NCI-H1417 treated with DMSO at 0.1 percent for 48 hours (cell line): ENCODE measurements around the gene ILK.

Source experiments
- DNase-seq: peaks from one replicate; lab custom pipeline; 2025; lab: John Stamatoyannopoulos, UW

ILK gene

DNA sequence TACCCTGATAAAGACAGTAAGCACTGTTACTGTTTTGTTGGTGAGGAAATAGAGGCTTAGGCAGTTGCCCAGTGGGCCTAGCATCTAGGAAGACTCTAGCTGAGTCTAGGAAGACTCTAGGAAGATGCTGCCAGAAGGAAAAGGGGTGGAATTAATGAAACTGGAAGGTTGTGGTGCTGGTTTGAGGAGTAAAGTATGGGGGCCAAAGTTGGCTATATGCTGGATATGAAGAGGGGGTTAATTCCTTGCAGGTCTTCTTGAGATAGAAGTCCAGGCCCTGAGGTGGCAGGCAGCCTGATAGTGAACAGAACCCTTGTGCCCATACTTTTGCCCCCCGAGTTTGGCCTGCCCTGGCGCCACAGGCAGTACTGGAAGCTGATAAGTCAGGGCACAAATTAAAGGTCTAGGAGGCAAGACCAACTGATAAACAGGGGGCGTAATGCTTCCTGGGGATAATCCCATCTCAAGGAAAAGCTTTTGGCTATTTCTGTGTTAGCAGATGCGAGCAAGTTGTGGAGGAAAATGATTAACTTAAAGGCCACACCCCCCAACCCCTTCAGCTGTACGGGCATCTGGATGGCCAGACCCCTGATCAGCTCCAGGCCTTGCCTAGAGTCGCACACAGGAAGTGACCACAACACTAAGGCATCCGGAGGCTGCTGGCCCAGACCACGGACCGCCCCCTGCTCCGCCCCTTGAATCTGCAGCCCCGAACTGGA, 3.1 kb downstream of the ILK start:
- no peak for DNase-seq

DNA sequence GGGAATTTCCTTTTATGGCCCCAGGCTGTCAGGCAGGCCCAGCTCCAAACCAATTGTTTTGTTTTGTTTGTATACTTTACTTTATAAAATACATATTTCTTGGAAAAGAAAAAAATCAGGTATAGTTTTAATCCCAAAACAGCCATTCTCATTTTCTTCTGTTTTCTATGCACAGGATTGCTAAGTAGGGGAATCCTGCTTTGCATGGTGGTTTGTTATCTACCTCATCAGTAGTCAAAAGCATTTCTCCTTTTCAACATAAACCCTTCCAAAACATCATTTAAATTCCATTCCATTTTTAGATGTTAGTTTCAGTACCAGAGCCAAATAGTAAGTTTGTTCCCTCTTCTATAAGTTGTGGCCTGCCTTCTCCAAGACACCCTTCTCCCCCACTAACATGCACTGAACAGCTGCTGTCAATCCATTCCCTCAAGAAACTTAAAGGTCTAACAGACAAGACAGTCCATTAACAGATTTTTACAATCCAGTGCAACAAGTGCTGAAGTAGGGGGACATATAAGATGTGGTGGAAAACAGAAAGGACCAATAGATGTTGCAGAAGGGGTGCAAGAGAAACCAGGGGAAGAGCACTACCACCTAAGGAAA, 3.7 kb downstream of the ILK start:
- no peak for DNase-seq

DNA sequence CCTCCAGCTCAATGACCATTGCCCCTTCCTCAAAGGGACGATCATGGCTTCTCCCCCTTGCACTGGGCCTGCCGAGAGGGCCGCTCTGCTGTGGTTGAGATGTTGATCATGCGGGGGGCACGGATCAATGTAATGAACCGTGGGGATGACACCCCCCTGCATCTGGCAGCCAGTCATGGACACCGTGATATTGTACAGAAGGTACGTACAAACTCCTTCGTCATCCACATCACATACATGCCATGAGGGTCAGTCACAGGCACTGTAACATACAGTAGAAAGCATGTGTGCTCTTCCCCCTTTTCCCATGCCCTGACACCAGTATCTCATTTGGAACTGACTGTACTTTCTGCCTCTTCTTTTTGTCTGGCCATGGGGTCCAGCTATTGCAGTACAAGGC, 4.4 kb downstream of the ILK start:
- no peak for DNase-seq

DNA sequence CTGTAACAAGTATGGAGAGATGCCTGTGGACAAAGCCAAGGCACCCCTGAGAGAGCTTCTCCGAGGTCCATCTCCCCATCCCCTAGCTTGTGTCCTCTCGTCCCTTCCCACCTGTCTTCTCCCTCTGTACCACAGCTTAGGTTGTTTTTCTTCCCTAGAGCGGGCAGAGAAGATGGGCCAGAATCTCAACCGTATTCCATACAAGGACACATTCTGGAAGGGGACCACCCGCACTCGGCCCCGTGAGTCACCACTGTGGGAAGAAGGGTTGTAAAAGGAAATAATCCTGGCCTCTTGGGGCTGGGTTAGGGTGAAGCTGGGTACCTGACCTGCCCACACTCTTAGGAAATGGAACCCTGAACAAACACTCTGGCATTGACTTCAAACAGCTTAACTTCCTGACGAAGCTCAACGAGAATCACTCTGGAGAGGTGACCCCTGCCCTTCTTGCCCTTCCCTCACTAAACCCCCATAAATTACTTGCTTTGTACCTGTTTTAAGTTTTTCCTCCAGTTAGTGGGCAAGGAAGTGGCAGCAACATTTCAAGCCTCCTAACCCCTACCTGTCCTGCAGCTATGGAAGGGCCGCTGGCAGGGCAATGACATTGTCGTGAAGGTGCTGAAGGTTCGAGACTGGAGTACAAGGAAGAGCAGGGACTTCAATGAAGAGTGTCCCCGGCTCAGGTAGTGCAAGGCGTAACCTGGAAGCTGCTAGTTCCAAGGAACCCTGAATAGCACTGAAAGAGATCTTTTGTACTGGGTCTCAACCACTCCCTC, 5.3 kb downstream of the ILK start:
- no peak for DNase-seq

DNA sequence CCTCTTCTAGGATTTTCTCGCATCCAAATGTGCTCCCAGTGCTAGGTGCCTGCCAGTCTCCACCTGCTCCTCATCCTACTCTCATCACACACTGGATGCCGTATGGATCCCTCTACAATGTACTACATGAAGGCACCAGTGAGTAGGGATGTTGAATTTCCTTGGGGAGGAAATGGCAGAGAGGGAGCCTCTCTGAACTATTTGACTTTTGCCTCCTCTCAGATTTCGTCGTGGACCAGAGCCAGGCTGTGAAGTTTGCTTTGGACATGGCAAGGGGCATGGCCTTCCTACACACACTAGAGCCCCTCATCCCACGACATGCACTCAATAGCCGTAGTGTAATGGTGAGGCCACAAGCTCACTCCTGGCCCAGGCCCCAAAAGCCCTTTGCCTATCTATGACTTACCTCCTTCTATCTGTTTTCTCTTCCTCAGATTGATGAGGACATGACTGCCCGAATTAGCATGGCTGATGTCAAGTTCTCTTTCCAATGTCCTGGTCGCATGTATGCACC, 6.0 kb downstream of the ILK start:
- no peak for DNase-seq

DNA sequence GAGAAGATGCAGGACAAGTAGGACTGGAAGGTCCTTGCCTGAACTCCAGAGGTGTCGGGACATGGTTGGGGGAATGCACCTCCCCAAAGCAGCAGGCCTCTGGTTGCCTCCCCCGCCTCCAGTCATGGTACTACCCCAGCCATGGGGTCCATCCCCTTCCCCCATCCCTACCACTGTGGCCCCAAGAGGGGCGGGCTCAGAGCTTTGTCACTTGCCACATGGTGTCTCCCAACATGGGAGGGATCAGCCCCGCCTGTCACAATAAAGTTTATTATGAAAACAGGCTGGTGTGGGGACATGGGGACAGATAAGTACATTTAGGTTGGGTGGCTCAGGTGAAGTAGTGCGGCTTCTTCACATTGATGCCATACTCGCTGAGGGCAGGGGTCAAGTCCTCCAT, 7.0 kb downstream of the ILK start:
- DNase-seq = no peak

DNA sequence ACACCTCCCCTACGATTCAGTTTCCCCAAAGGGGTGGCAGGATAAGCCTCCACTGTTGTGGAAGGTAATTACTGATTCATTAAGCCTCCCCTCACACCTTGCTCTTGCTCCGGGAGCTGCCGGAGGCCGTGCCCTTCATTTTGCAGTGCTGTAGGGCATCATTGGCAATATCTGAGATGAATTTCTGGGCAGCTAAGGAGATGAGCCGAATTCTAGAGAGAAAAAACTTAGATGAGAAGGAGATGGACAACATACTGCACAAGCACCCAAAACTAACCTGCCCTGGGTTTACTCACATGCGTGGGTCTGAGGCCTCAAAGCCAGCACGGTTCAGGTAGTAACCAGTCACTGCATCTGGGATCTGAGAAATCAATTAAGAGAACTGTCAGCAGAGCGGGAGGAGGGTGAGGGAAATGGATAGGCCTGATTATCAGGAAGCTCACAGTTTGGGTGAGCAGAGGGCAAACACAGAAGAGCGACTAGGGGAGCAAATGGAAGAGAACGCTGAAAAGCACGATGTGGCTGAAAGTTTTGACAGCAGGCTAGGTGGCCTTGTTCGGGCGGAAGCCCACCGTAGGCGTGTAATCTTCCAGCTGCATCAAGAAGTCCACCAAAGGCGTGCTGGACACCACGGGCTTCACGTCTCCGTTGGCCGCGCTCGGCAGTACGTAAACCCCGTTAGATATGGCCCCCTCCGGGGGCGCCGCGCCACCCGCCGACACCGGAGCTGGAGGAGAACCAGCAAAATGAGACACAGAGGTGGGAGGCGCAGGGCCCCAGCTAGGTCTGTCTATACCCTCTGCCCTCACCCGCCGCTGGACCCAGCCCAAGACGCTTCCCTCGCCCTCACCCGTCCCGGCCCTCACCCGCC, 7.8 kb downstream of the ILK start:
- DNase-seq = no peak

DNA sequence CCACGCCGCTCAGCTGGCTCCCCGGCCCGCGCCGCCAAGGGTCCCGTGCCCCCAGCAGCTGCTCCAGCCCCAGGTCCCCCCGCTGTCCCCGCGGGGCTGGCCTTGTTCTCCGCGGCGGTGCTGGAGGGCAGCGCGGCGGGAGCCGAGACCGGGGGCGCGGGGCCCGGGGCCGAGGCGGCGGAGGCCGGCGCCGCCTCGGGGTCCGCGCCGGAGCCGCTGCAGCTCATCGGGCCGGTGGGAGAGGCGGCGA, 8.3 kb downstream of the ILK start:
- no peak for DNase-seq

DNA sequence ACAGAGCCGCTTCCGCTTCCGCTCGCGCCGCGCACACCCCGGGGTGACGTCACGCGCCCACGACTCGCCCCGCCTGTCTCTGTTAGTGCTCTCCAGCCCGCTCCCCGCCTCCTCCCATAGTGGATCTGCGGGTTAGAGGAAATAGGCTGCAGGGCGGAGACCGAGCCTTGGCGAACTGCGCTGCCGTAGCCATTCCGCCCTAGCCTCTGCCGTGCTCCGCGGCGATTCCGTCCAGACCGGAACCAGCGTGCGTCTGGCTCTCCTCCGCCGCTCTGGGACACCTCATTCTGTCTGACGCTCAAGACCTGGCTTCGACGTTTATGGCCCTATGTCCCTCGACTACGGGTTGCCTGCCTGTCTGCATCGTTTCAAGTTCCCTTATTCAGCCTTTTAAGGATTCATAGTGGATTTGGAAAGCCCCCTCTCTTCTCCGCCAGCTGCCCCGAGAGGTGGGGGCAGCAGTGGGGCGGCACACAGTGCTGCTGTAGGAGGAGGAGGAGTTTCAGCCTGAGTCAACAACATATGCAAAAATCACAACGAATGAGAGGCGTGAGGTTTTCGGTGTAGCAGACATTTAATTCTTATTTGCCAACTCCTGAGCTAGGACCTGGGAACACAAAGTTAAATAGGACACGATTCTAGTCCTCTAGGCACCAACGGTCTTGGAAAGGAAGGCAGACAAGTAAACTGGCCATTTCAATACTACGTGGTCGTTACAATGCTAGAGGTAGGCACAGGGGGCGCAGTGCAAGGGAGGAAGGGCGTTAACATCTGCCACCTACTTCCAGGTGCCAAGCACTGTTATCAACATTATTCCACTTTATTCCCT, 8.9 kb downstream of the ILK start, which contains the start of gene TAF10:
TSS of gene TAF10 (minus strand) at position 4 of the 829 bp plus-strand sequence. CDS start 27 bp downstream, outside the sequence.
- DNase-seq = peak; percentile 65

DNA sequence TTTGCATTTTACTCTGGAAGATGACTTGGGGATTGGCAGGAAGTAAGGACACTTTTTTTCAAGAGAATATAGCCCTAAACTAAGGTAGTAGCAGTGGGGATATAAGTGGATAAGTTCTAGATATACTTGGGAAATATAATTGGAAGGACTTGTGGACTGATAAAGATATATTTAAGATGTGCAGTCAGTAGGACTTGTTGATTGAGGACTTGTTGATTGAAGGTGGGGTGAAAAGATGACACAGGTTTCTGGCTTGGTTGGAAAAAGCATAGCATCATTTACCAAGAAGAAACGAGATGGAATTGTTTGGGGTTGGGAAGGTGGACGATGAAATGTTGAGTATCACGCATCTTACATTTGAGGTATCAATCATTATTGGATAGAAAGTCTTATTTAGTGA, 9.9 kb downstream of the ILK start:
- DNase-seq = no peak

DNA sequence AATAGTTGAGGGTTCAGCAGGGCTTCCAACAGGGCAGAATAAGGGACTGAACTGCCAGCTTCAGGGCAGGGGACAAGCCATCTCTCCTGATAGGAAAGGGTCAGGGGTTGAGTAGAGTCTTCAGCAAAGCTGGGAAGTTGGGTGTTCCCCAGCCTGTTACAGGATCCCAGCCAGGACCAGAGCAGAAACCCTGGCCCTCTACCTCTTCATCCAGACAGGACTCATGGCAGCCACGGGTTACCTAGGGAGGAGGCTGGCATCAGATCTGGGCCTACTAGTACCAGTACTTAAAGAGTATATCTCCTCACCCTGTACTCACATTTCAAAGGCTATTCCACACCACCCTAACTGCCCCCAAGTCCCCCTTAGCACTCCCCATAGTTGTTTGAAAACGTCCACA, 10.9 kb downstream of the ILK start:
- DNase-seq = no peak

DNA sequence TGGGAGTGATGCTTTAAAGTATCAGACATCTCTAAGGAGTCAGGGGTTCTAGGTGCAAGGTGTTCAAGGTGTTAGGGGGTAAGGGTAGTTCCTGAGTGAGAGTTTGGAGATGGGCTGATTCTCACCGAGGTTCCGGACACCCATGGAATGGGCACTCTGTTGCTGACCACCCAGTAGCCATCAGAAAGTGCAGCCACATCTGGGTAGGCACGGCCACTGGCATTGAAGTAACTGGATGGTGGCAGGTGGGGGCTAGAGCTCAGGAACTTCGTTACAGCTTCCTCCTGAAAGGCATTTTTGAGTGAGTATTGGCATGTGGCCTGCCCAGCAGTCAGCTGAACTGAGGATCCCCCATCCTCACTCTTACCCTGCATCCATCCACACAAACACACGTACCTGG, 11.5 kb downstream of the ILK start:
- DNase-seq = no peak

DNA sequence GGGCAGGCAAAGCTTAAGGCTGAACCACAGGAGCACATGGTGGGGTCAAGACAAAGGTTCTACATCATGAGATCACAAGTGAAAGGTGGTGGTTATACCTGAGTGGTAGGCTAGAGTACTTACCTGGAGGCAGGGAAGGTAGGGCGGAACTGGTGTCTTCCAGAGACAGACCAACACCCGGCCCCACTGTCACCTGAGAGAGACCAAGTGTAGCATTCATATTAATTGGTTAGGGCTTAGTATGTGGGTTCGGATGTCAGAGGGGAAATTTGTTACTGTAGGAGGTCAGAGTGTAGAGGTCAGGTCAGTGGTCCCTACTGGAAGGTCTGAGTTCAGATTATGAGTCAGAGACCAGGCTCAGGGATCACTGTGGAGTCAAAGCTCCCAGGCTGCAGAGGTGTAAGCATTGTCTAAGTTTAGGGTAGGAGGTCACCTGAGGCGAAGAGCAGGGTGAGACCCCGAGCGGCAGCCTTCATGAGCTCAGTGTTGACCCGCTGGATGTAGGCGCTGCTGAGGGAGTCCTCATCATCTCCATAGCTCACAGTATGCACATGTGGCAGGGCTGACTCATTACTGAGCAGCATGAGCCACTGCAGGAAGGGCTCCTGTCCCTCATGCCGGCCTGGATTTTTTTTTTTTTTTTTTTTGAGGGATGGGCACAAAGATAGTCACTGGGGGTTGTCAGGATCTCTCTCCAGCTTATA, 12.5 kb downstream of the ILK start:
- DNase-seq = no peak

DNA sequence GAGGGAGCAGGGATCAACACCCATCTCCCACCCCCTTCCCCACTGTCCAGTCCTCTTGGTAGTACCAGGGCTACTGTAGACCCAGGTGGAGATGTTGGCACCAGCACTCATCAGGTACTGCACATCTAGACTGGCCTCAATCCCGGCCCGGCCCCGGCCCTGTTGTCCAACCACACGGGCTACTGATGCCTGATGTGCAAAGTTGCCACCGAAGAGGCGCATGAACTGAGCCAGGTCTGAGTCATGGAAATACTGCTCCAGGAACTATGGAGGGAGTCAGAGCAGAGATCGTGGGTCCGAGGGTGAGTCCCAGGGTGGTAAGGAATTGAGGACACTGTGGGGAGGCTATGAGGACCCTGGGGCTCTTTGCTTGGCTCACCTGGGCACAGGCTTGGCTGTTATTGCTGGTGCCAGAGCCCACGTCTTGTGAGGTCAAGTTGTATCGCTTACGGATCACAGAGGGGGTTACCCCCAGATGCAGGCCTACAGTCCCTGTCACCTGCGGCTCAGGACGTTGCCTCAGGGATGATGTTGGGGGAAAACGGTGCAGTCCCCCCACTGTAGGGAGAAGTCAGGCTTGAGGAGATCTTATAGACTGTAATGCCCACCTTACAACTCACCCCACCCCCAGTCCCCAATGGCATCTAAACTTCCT, 13.1 kb downstream of the ILK start:
- DNase-seq = no peak

DNA sequence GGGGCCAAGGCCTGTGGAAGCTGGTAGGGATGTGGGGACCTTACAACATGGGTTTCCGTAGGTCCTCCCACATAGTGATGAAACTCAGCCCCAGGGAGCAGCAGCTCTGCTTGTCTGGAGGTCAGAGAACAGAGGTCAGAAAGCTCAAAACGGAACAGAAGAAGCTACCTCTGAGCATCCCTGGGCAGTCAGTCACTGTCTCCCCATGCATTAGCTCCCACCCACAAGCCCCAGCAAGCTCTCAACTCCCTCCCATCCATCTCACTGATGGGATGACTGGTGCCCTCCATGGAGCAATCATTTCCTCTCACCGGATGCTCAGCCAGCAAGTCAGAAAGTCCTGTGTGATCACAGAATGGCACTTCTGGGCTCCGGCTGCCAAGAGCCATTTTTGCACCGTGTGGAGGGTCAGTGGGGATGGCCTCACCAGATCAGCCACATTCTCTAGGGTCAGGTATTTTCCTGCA, 13.8 kb downstream of the ILK start:
- no peak for DNase-seq

DNA sequence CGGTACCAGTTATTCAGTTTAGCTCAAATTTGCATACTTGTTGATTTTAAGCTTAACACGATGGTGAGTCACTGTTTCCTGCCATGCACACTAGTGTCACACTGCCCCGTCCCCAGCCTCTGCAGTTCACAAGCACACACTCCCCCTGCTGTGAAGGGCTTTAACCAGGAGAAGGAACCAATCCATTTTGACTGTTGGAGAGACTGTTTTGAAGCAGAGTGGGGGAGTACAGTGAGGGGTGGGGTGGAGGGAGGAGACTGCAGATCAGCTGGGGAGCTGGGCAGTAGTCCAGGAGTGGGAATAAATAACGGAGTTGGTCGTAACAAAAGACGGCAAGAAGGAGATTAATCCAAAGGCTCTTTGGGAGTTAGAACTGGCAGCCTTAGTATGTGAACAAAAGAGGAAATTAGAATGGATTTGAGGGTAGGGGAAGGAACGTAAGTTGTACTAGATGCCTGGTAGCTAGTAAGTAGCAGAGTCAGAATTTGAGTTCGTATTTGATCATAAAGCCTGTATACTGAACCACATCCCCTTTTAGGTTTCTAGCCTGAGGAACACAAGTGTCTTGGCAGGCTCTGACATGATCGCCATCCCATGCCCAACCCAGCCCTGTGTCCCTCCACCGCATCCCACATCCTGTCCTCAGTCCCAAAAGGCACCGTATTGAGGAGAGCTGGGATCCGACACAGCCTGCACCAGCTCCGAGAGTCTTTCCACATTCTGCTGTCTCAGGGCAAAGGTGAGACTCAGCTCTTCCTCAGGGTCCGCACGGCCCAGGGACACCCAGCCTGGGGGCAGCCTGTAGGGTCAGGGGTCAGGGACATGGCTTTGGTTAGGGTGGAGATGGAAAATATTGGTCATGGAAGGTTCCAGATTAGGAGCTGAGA, 14.8 kb downstream of the ILK start:
- DNase-seq = no peak

DNA sequence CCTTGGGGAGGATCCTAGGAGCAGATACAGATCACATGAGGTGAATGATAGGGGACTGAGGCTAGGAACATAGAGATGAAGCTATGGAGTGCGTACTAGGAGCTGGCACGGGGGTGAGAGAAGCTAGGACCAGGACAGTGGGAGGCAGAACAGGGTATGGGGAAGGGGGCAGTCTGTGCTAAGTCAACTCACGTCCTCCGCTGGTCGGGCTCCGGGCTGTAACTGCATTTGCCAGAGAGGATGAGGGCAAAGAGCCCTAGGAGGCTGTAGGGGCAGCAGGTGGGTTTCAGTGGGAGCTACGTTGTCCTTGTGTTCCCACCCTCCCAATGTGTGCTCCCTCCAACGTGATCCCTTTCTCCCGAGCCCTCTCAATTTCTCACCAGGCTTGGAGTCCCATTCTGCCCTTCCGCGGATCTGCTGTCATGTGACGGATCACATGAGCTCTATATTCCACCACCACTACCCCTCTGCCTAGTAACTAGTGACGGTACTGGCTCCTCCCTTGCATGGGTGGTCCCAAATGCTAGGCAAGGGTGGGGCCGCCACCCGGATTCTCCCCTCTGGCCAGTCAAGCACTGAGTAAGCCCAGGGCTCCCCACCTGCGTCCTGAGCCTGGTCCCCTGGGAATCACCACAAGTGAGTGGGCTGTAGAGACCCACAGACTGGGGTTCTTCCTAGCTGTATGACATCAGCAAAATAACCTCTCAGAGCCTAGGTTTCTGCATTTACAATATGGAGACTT, 15.6 kb downstream of the ILK start, which contains the start of gene TPP1:
TSS of gene TPP1 (minus strand) at position 419 of the 742 bp plus-strand sequence. CDS start at position 397, 22 bp downstream.
- peak; percentile 81 for DNase-seq

DNA sequence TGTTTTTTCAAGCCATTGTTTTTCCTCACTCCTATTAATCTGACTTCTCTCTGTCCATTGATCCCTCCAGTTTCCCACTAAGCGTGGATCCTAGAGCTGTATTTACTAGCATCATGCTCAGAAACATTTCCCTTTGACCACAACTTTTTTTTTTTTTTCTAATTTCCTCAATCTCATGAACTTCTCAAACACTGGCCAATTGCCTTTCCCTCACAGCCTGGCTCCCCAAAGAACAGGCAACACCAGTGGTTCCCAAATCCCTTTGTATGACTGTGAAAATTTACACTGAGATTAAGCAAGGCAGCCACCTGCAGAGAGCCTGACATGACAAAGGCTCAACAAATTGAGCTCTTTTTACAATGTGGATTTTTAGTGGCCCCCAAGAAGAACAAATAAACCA, 17.1 kb downstream of the ILK start:
- DNase-seq = no peak
